Hepatocyte (in vitro differentiated cells): ENCODE data around the gene SLC16A8. TPM values are rescaled to one million over a fixed set of nuclear protein-coding genes. Genes with fewer than 3 reads are reported as not detected.

Experiments used
- DNase-seq: peaks from one replicate; pipeline ENCODE4 v3.0.0-alpha.2; 2016; ENCODE audit warnings: low spot score
- H2AFZ ChIP-seq: fragments of 200-600 bp; sonication (generic); 2 replicates; pipeline ENCODE4 v1.6.0; 2016; ENCODE audit warnings: antibody characterized with exemption, mild to moderate bottlenecking
- H3K27ac ChIP-seq: fragments of 200-600 bp; sonication (generic); 2 replicates; pipeline ENCODE4 v1.5.1; 2016; ENCODE audit warnings: mild to moderate bottlenecking
- H3K27me3 ChIP-seq: fragments of 200-600 bp; sonication (generic); 2 replicates; pipeline ENCODE4 v1.6.1; 2016
- H3K36me3 ChIP-seq: fragments of 200-600 bp; sonication (generic); replicated peaks from 2 replicates; pipeline ENCODE4 v1.5.1; 2016; ENCODE audit warnings: low read depth; ENCODE audit not compliant: insufficient read depth
- H3K4me1 ChIP-seq: fragments of 200-600 bp; sonication (generic); 2 replicates; pipeline ENCODE4 v1.5.1; 2016; ENCODE audit warnings: mild to moderate bottlenecking, moderate library complexity; ENCODE audit not compliant: insufficient read depth
- H3K4me2 ChIP-seq: fragments of 200-600 bp; sonication (generic); 2 replicates; pipeline ENCODE4 v1.6.0; 2016
- H3K4me3 ChIP-seq: fragments of 200-600 bp; sonication (generic); 2 replicates; pipeline ENCODE4 v1.5.1; 2016; ENCODE audit warnings: mild to moderate bottlenecking
- H3K79me2 ChIP-seq: fragments of 200-600 bp; sonication (generic); 2 replicates; pipeline ENCODE4 v1.6.0; 2017; ENCODE audit warnings: mild to moderate bottlenecking
- H3K9me2 ChIP-seq: fragments of 200-600 bp; sonication (generic); replicated peaks from 2 replicates; pipeline ENCODE4 v1.6.0; 2017; ENCODE audit warnings: mild to moderate bottlenecking; ENCODE audit not compliant: insufficient read depth
- H3K9me3 ChIP-seq: fragments of 200-600 bp; sonication (generic); 2 replicates; pipeline ENCODE4 v1.5.1; 2016; ENCODE audit warnings: low read depth, mild to moderate bottlenecking
- H4K20me1 ChIP-seq: fragments of 200-600 bp; sonication (generic); 2 replicates; pipeline ENCODE4 v1.6.0; 2016; ENCODE audit warnings: mild to moderate bottlenecking; ENCODE audit not compliant: insufficient read depth, poor library complexity, severe bottlenecking
- EZH2 ChIP-seq: fragments of 200-600 bp; sonication (generic); IDR thresholded peaks from 2 replicates; pipeline ENCODE4 v1.6.1; 2016; ENCODE audit warnings: antibody characterized with exemption, mild to moderate bottlenecking, borderline replicate concordance
- EZH2phosphoT487 ChIP-seq: fragments of 200-600 bp; sonication (generic); IDR thresholded peaks from one replicate; pipeline ENCODE4 v1.6.1; 2018; ENCODE audit warnings: antibody characterized with exemption, mild to moderate bottlenecking, low read depth, moderate library complexity; ENCODE audit not compliant: unreplicated experiment, severe bottlenecking
- WGBS: methylation state at CpG from one replicate; pipeline ENCODE4 v1.1.6; 2016; ENCODE audit warnings: low lambda C conversion rate; ENCODE audit errors: missing lambda C conversion rate; 5-methylcytosine and 5-hydroxymethylcytosine counted together
- polyA plus RNA-seq: library from polyadenylated mRNA; unstranded; fragments of >200 nt; fragmentation: Nextera tagmentation; extraction: Ambion mirVana; gene quantifications from 2 replicates; pipeline ENCODE4 v1.2.1, GENCODE V29; 2016
- total RNA-seq: library from RNA; depleted of rRNA; stranded (reverse); fragments of >200 nt; gene quantifications from 2 replicates; pipeline ENCODE4 v1.2.3, GENCODE V29; 2014
- TF ChIP-seq, protein P1 (sequence below): fragments of 200-600 bp; sonication (generic); IDR thresholded peaks from 2 replicates; pipeline ENCODE4 v1.5.1; 2016; ENCODE audit warnings: antibody characterized with exemption, mild to moderate bottlenecking; ENCODE audit not compliant: poor library complexity

SLC16A8 gene, protein sequence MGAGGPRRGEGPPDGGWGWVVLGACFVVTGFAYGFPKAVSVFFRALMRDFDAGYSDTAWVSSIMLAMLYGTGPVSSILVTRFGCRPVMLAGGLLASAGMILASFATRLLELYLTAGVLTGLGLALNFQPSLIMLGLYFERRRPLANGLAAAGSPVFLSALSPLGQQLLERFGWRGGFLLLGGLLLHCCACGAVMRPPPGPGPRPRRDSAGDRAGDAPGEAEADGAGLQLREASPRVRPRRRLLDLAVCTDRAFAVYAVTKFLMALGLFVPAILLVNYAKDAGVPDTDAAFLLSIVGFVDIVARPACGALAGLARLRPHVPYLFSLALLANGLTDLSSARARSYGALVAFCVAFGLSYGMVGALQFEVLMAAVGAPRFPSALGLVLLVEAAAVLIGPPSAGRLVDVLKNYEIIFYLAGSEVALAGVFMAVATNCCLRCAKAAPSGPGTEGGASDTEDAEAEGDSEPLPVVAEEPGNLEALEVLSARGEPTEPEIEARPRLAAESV
- total RNA-seq (not detected in 2 replicates), polyA plus RNA-seq (0.63 and 1.6 TPM in 2 replicates)

DNA sequence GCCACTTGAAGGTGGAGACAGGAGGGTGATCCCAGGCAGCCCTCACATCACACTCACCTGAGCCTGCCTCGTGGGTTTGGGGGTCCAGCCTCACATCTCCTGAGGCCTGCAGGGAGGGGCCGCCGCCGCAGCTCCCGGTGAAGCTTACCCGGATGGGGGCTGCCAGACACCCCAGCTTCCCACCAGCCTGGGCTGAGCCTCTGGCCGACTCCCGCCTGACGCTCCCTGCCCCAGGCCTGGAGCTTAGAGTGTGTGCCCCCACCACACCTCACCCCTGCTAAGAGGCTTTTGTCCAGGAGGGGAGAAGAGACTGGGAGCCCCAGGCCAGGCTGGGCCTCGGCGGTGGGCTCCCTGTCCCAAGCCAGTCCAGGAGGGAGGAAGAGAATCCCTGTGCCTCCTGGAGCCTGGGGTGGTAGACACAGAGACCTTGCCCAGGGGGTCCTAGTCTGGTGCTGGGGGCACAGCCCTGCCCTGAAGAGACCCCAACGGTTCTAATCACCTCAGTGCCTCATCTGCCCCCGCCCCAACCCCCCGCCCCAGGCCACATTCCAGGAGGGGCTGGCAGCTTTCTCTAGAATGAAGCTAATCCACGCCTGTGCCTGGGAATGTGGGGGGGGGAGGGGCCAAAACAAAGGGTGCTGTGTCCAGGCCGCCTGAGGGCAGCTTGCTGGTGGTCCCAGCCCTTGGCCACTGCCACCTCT is at the start of gene SLC16A8:
TSS of gene SLC16A8 (minus strand) at position 254 of the 701 bp plus-strand sequence. CDS start 1,311 bp downstream, outside the sequence.
- H4K20me1 ChIP-seq = no peaks in the 10 kb centered on the region
- TF ChIP-seq EZH2 (no peak), EZH2phosphoT487 (no peak)
- TF ChIP-seq, protein P1, sequence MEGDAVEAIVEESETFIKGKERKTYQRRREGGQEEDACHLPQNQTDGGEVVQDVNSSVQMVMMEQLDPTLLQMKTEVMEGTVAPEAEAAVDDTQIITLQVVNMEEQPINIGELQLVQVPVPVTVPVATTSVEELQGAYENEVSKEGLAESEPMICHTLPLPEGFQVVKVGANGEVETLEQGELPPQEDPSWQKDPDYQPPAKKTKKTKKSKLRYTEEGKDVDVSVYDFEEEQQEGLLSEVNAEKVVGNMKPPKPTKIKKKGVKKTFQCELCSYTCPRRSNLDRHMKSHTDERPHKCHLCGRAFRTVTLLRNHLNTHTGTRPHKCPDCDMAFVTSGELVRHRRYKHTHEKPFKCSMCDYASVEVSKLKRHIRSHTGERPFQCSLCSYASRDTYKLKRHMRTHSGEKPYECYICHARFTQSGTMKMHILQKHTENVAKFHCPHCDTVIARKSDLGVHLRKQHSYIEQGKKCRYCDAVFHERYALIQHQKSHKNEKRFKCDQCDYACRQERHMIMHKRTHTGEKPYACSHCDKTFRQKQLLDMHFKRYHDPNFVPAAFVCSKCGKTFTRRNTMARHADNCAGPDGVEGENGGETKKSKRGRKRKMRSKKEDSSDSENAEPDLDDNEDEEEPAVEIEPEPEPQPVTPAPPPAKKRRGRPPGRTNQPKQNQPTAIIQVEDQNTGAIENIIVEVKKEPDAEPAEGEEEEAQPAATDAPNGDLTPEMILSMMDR = no peak
- H3K4me3 ChIP-seq = no peak within 1 kb of the TSS
- H3K79me2 ChIP-seq = no peaks in the 10 kb centered on the region
- no peaks in the 10 kb centered on the region for H3K9me3 ChIP-seq
- H3K9me2 ChIP-seq = no peaks in the 10 kb centered on the region
- peaks cover 11% of the 10 kb centered on the region for H3K4me1 ChIP-seq
- peaks cover 14% of the 10 kb centered on the region for H3K27me3 ChIP-seq
- H3K36me3 ChIP-seq = no peaks in the 10 kb centered on the region
- no peak within 1 kb of the TSS for H3K4me2 ChIP-seq
- no peak within 1 kb of the TSS for H3K27ac ChIP-seq
- WGBS = 62% methylated on average over 15 of the region's 16 CpGs
- H2AFZ ChIP-seq = no peak within 1 kb of the TSS
- DNase-seq = no peak

DNA sequence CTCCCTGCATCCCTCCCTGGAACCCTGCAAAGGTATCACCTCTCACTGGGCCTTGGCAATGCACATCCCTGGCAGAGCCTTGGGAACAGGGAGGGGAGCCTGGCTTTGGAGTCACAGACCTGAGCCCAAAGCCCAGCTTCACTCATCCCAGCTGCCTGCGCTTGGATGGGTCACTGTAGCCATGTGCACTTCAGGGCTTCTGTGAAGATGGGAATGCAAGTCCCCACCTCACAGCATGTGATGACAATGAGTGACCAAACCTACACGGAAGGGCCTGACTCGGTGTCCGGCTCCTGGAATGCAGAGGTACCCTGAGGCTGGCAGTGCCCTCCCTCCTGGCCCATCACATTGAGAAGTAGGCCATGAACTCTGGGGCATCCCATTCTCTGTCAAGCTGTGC is 49.3 kb upstream of the SLC16A8 start:
- WGBS = 92% methylated on average over 4 of the region's 4 CpGs
- Histone ChIP-seq H3K4me1 (no peaks in the 10 kb centered on the region), H4K20me1 (no peaks in the 10 kb centered on the region), H3K9me2 (no peaks in the 10 kb centered on the region), H3K4me3 (no peak overlapping the region), H3K27me3 (no peaks in the 10 kb centered on the region), H3K27ac (no peak overlapping the region), H2AFZ (no peak overlapping the region), H3K4me2 (no peak overlapping the region), H3K36me3 (no peaks in the 10 kb centered on the region), H3K79me2 (no peaks in the 10 kb centered on the region), H3K9me3 (no peaks in the 10 kb centered on the region)
- TF ChIP-seq, protein P1 = no peak
- DNase-seq = no peak

DNA sequence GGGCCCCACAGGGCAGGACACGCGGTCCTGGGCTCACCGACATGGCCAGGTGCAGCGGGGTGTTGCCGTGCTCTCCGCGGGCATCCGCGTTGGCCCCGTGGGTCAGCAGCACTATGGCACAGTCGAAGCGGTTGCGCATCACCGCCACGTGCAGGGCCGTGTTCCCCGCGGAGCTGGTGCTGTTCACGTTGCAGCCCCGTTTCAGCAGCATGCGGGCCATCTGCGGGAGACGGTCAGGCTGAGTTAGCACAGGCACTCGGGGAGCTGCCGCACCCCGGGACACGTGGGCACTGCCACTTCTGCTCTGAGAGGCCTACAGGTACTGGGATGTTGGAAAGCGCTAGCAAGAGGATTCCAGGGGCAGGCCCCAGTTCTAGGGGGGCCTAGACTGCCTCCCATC is 48.8 kb upstream of the SLC16A8 start:
- no peak overlapping the region for H3K4me3 ChIP-seq
- no peak overlapping the region for H2AFZ ChIP-seq
- H4K20me1 ChIP-seq = no peaks in the 10 kb centered on the region
- no peaks in the 10 kb centered on the region for H3K9me2 ChIP-seq
- H3K9me3 ChIP-seq = no peaks in the 10 kb centered on the region
- H3K4me1 ChIP-seq = no peaks in the 10 kb centered on the region
- no peaks in the 10 kb centered on the region for H3K36me3 ChIP-seq
- H3K27me3 ChIP-seq = no peaks in the 10 kb centered on the region
- DNase-seq = no peak
- no peaks in the 10 kb centered on the region for H3K79me2 ChIP-seq
- TF ChIP-seq, protein P1 = no peak
- no peak for TF ChIP-seq EZH2phosphoT487
- no peak overlapping the region for H3K27ac ChIP-seq
- H3K4me2 ChIP-seq = no peak overlapping the region
- 94% methylated on average over 27 of the region's 28 CpGs for WGBS
